Measurements from ENCODE around the gene UBE2J2. TPM values are rescaled to one million over a fixed set of nuclear protein-coding genes. Genes with fewer than 3 reads are reported as not detected.

The UBE2J2 gene
- total and polyA plus RNA-seq, 2 of the 8 experiments (the other 6 are each of a cell fraction or from before 2014, with no cell fraction given): 33.6 to 67.9 TPM

DNA sequence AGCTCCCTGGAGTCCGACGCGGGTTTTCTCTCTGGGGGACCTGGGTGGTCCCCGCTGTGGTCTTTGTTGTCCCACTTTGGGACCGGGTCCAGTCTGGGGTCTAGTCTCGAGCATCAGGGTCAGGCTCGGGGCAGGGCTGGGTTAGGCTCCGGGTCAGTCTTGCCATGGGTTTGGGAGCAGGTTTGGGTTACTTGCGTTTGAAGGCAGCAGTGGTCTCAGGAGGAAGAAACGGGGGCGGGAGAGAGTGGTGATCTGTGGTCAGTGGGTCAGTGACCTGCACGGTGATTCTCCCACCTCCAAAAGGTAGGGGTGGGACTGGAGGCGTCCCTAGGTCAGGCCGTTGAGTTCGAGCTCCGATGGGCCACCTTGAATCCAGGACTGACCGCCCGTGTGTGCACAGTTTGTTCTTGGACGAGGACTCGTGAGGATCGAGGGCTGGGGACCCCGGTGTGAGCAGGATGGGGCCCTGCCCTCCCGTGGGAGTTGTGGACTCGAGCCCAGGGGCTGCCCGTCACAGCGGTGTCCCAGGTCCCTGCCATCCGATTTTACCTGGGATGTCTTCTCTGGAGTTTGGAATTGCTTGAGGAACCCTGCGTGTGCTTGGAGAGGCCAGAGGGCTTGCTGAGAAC lies 39.4 kb downstream of the UBE2J2 start (continued):
- TF ChIP-seq, protein P1, sequence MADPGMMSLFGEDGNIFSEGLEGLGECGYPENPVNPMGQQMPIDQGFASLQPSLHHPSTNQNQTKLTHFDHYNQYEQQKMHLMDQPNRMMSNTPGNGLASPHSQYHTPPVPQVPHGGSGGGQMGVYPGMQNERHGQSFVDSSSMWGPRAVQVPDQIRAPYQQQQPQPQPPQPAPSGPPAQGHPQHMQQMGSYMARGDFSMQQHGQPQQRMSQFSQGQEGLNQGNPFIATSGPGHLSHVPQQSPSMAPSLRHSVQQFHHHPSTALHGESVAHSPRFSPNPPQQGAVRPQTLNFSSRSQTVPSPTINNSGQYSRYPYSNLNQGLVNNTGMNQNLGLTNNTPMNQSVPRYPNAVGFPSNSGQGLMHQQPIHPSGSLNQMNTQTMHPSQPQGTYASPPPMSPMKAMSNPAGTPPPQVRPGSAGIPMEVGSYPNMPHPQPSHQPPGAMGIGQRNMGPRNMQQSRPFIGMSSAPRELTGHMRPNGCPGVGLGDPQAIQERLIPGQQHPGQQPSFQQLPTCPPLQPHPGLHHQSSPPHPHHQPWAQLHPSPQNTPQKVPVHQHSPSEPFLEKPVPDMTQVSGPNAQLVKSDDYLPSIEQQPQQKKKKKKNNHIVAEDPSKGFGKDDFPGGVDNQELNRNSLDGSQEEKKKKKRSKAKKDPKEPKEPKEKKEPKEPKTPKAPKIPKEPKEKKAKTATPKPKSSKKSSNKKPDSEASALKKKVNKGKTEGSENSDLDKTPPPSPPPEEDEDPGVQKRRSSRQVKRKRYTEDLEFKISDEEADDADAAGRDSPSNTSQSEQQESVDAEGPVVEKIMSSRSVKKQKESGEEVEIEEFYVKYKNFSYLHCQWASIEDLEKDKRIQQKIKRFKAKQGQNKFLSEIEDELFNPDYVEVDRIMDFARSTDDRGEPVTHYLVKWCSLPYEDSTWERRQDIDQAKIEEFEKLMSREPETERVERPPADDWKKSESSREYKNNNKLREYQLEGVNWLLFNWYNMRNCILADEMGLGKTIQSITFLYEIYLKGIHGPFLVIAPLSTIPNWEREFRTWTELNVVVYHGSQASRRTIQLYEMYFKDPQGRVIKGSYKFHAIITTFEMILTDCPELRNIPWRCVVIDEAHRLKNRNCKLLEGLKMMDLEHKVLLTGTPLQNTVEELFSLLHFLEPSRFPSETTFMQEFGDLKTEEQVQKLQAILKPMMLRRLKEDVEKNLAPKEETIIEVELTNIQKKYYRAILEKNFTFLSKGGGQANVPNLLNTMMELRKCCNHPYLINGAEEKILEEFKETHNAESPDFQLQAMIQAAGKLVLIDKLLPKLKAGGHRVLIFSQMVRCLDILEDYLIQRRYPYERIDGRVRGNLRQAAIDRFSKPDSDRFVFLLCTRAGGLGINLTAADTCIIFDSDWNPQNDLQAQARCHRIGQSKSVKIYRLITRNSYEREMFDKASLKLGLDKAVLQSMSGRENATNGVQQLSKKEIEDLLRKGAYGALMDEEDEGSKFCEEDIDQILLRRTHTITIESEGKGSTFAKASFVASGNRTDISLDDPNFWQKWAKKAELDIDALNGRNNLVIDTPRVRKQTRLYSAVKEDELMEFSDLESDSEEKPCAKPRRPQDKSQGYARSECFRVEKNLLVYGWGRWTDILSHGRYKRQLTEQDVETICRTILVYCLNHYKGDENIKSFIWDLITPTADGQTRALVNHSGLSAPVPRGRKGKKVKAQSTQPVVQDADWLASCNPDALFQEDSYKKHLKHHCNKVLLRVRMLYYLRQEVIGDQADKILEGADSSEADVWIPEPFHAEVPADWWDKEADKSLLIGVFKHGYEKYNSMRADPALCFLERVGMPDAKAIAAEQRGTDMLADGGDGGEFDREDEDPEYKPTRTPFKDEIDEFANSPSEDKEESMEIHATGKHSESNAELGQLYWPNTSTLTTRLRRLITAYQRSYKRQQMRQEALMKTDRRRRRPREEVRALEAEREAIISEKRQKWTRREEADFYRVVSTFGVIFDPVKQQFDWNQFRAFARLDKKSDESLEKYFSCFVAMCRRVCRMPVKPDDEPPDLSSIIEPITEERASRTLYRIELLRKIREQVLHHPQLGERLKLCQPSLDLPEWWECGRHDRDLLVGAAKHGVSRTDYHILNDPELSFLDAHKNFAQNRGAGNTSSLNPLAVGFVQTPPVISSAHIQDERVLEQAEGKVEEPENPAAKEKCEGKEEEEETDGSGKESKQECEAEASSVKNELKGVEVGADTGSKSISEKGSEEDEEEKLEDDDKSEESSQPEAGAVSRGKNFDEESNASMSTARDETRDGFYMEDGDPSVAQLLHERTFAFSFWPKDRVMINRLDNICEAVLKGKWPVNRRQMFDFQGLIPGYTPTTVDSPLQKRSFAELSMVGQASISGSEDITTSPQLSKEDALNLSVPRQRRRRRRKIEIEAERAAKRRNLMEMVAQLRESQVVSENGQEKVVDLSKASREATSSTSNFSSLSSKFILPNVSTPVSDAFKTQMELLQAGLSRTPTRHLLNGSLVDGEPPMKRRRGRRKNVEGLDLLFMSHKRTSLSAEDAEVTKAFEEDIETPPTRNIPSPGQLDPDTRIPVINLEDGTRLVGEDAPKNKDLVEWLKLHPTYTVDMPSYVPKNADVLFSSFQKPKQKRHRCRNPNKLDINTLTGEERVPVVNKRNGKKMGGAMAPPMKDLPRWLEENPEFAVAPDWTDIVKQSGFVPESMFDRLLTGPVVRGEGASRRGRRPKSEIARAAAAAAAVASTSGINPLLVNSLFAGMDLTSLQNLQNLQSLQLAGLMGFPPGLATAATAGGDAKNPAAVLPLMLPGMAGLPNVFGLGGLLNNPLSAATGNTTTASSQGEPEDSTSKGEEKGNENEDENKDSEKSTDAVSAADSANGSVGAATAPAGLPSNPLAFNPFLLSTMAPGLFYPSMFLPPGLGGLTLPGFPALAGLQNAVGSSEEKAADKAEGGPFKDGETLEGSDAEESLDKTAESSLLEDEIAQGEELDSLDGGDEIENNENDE (IDR thresholded peaks at IDR 0.05; ENCODE audit: insufficient replicate concordance, low read length): no peak
- TF ChIP-seq SUZ12 (IDR thresholded peaks at IDR 0.05; ENCODE audit: low read length): no peak
- no peak for TF ChIP-seq POU5F1 (IDR thresholded peaks at IDR 0.05; ENCODE audit: low read depth, low read length)

Data from H1 (cell line).